H9 (cell line): ENCODE measurements around the gene CERS5. TPM values are rescaled to one million over a fixed set of nuclear protein-coding genes. Genes with fewer than 3 reads are reported as not detected.

Experiments
- DNase-seq: peaks from one replicate; pipeline ENCODE4 v3.0.0-alpha.2; 2017
- H2AFZ ChIP-seq: one replicate; pipeline ENCODE4 v1.6.1; 2013; ENCODE audit warnings: mild to moderate bottlenecking, low read length, control low read depth, moderate library complexity
- H2AK5ac ChIP-seq: 2 replicates; pipeline ENCODE4 v1.6.1; 2013; ENCODE audit warnings: low read length, control low read depth, mixed read lengths; ENCODE audit not compliant: insufficient read length
- H2BK120ac ChIP-seq: one replicate; pipeline ENCODE4 v1.6.1; 2013; ENCODE audit warnings: low read depth, mild to moderate bottlenecking, low read length, control low read depth, inconsistent platforms; ENCODE audit not compliant: poor library complexity, severe bottlenecking
- H2BK12ac ChIP-seq: 2 replicates; pipeline ENCODE4 v1.6.1; 2013; ENCODE audit warnings: low read length, control low read depth, mixed read lengths, low read depth; ENCODE audit not compliant: insufficient read length
- H2BK15ac ChIP-seq: 2 replicates; pipeline ENCODE4 v1.6.1; 2013; ENCODE audit warnings: low read depth, low read length, control low read depth
- H2BK20ac ChIP-seq: one replicate; pipeline ENCODE4 v1.6.1; 2013; ENCODE audit warnings: low read depth, mild to moderate bottlenecking, low read length, control low read depth, inconsistent platforms; ENCODE audit not compliant: poor library complexity, severe bottlenecking
- H2BK5ac ChIP-seq: 2 replicates; pipeline ENCODE4 v1.6.1; 2013; ENCODE audit warnings: low read length, control low read depth, mixed read lengths; ENCODE audit not compliant: insufficient read length
- H3K14ac ChIP-seq: 2 replicates; pipeline ENCODE4 v1.6.1; 2013; ENCODE audit warnings: low read length, control low read depth; ENCODE audit not compliant: insufficient read depth
- H3K18ac ChIP-seq: 2 replicates; pipeline ENCODE4 v1.6.1; 2013; ENCODE audit warnings: low read depth, mild to moderate bottlenecking, mixed read lengths, low read length, control low read depth; ENCODE audit not compliant: insufficient read length
- H3K23ac ChIP-seq: 2 replicates; pipeline ENCODE4 v1.6.1; 2013; ENCODE audit warnings: low read length, control low read depth, mixed read lengths, low read depth; ENCODE audit not compliant: insufficient read length
- H3K23me2 ChIP-seq: 2 replicates; pipeline ENCODE4 v1.6.1; 2013; ENCODE audit warnings: low read depth, mild to moderate bottlenecking, mixed read lengths, low read length, control low read depth; ENCODE audit not compliant: insufficient read length, poor library complexity, severe bottlenecking
- H3K27ac ChIP-seq: 2 replicates; pipeline ENCODE4 v1.5.1; 2013; ENCODE audit warnings: low read length, control low read depth, mixed read lengths, low read depth; ENCODE audit not compliant: insufficient read length
- H3K27me3 ChIP-seq: 2 replicates; pipeline ENCODE4 v1.6.1; 2013; ENCODE audit warnings: low read length, control low read depth, inconsistent platforms; ENCODE audit not compliant: insufficient read depth
- H3K4ac ChIP-seq: 2 replicates; pipeline ENCODE4 v1.6.1; 2013; ENCODE audit warnings: low read depth, mild to moderate bottlenecking, control low read depth, inconsistent platforms, low read length, moderate library complexity
- H3K4me1 ChIP-seq: 2 replicates; pipeline ENCODE4 v1.6.1; 2013; ENCODE audit warnings: low read length, control low read depth, inconsistent platforms; ENCODE audit not compliant: insufficient read depth
- H3K4me2 ChIP-seq: 2 replicates; pipeline ENCODE4 v1.6.1; 2013; ENCODE audit warnings: low read length, control low read depth, mixed read lengths; ENCODE audit not compliant: insufficient read length, insufficient read depth
- H3K56ac ChIP-seq: 2 replicates; pipeline ENCODE4 v1.6.1; 2013; ENCODE audit warnings: low read depth, mild to moderate bottlenecking, mixed read lengths, low read length, control low read depth; ENCODE audit not compliant: insufficient read length
- H3K79me1 ChIP-seq: 2 replicates; pipeline ENCODE4 v1.6.1; 2013; ENCODE audit warnings: low read depth, mild to moderate bottlenecking, moderate library complexity, low read length, control low read depth, inconsistent platforms; ENCODE audit not compliant: insufficient read depth, poor library complexity, severe bottlenecking
- H3K79me2 ChIP-seq: 2 replicates; pipeline ENCODE4 v1.6.1; 2013; ENCODE audit warnings: low read length, control low read depth, inconsistent platforms; ENCODE audit not compliant: insufficient read depth
- H3K9ac ChIP-seq: 2 replicates; pipeline ENCODE4 v1.6.1; 2013; ENCODE audit warnings: low read length, control low read depth, mixed read lengths; ENCODE audit not compliant: insufficient read length; ENCODE audit errors: extremely low read depth
- H3K9me3 ChIP-seq: one replicate; pipeline ENCODE4 v1.6.1; 2013; ENCODE audit warnings: low read depth, low read length, inconsistent platforms; ENCODE audit not compliant: control insufficient read depth
- H3T11ph ChIP-seq: one replicate; pipeline ENCODE4 v1.6.1; 2013; ENCODE audit warnings: mild to moderate bottlenecking, low read length, control low read depth, inconsistent platforms
- H4K20me1 ChIP-seq: one replicate; pipeline ENCODE4 v1.6.1; 2013; ENCODE audit not compliant: control insufficient read depth, insufficient read length, insufficient read depth
- H4K5ac ChIP-seq: 2 replicates; pipeline ENCODE4 v1.6.1; 2013; ENCODE audit warnings: low read depth, mild to moderate bottlenecking, mixed read lengths, low read length, control low read depth; ENCODE audit not compliant: insufficient read length
- H4K8ac ChIP-seq: replicated peaks from 2 replicates; pipeline ENCODE4 v1.6.1; 2013; ENCODE audit warnings: low read length, control low read depth, mixed read lengths, low read depth; ENCODE audit not compliant: insufficient read length
- H4K91ac ChIP-seq: 2 replicates; pipeline ENCODE4 v1.6.1; 2013; ENCODE audit warnings: low read depth, mild to moderate bottlenecking, moderate library complexity, mixed read lengths, low read length, control low read depth; ENCODE audit not compliant: insufficient read length
- H3K27ac Mint-ChIP-seq, 3 experiments: 2 replicates in 2 of 3; 3 replicates in 1 of 3; pipeline ENCODE4 v1.8.0; 2020 to 2021; ENCODE audit warnings: mixed read lengths in 3 of 3, mild to moderate bottlenecking in 1 of 3, moderate library complexity in 1 of 3
- H3K27me3 Mint-ChIP-seq: 2 replicates; pipeline ENCODE4 v1.8.0; 2021; ENCODE audit warnings: low read depth, mild to moderate bottlenecking, moderate library complexity, mixed read lengths
- H3K36me3 Mint-ChIP-seq, 3 experiments: 2 replicates in 2 of 3; 3 replicates in 1 of 3; pipeline ENCODE4 v1.8.0; 2020 to 2021; ENCODE audit warnings: low read depth in 3 of 3, mixed read lengths in 3 of 3; ENCODE audit not compliant: insufficient read depth in 1 of 3
- H3K4me1 Mint-ChIP-seq, 2 experiments: 2 replicates each; pipeline ENCODE4 v1.8.0; 2020; ENCODE audit warnings: mixed read lengths in 2 of 2
- H3K4me3 Mint-ChIP-seq, 2 experiments: 2 replicates in 1 of 2; 3 replicates in 1 of 2; pipeline ENCODE4 v1.8.0; 2020 to 2021; ENCODE audit warnings: mild to moderate bottlenecking in 2 of 2, mixed read lengths in 2 of 2, moderate library complexity in 1 of 2
- H3K9me3 Mint-ChIP-seq, 2 experiments: 2 replicates in 1 of 2; 3 replicates in 1 of 2; pipeline ENCODE4 v1.8.0; 2020; ENCODE audit warnings: mild to moderate bottlenecking in 2 of 2, mixed read lengths in 2 of 2, moderate library complexity in 1 of 2
- CTCF ChIP-seq: fragments of 200-600 bp; sonication (generic); conservative IDR thresholded peaks from 3 replicates; pipeline ENCODE4 v1.8.0; 2021; ENCODE audit warnings: antibody characterized with exemption, mild to moderate bottlenecking
- WGBS: extraction: QIAGEN DNeasy Blood & Tissue Kit; methylation state at CpG from one replicate; pipeline ENCODE4 v1.1.7; 2013; ENCODE audit warnings: missing lambda C conversion rate, low lambda C conversion rate, mixed read lengths; ENCODE audit not compliant: insufficient read length; ENCODE audit errors: extremely low coverage; 5-methylcytosine and 5-hydroxymethylcytosine counted together
- total RNA-seq: library from RNA; stranded (reverse); gene quantifications from 2 replicates; pipeline ENCODE4 v1.2.1, GENCODE V29; 2021

CERS5 gene
- total RNA-seq, 1 experiment from 2014 or later: 68.8 TPM

- H2BK120ac ChIP-seq: no peak within 1 kb of the TSS
- H3K4me2 ChIP-seq: no peak within 1 kb of the TSS
- H3K27ac Mint-ChIP-seq: peak within 1 kb of the TSS; percentile 15 to 57 (median 21); a peak in 4 of 7 replicates
- peaks cover 14 to 32% (median 26%) of the 10 kb centered on the region in 3 experiments for H3K36me3 Mint-ChIP-seq
- no peak for TF ChIP-seq CTCF
- no peaks in the 10 kb centered on the region; the same call in 1 of the 2 replicates for H3K4me1 ChIP-seq
- no peak within 1 kb of the TSS for H2AFZ ChIP-seq
- H3K9me3 Mint-ChIP-seq: no peaks in the 10 kb centered on the region
- no peak within 1 kb of the TSS for H3K27ac ChIP-seq
- H2BK20ac ChIP-seq: no peak within 1 kb of the TSS
- peak within 1 kb of the TSS; percentile 9; the same call in 1 of the 2 replicates for H3K14ac ChIP-seq
- no peaks in the 10 kb centered on the region for H3K79me2 ChIP-seq
- DNase-seq: peak; percentile 76
- no peaks in the 10 kb centered on the region for H3K79me1 ChIP-seq
- H3K27me3 ChIP-seq: no peaks in the 10 kb centered on the region
- peaks cover 44 to 46% of the 10 kb centered on the region in 2 experiments for H3K4me1 Mint-ChIP-seq
- no peaks in the 10 kb centered on the region for H3K9me3 ChIP-seq
- no peak within 1 kb of the TSS for H3K23ac ChIP-seq
- no CpG with 5 or more reads among the region's 13 CpGs for WGBS
- no peak within 1 kb of the TSS for H2BK12ac ChIP-seq
- H4K8ac ChIP-seq: no peak within 1 kb of the TSS
- no peak within 1 kb of the TSS for H3K9ac ChIP-seq
- H3K4me3 Mint-ChIP-seq: no peak within 1 kb of the TSS
- no peak within 1 kb of the TSS for H4K5ac ChIP-seq
- no peak within 1 kb of the TSS for H3K56ac ChIP-seq
- no peak within 1 kb of the TSS for H3T11ph ChIP-seq
- H3K23me2 ChIP-seq: no peaks in the 10 kb centered on the region
- H3K27me3 Mint-ChIP-seq: peaks cover 4% of the 10 kb centered on the region
- no peaks in the 10 kb centered on the region for H4K20me1 ChIP-seq
- H3K4ac ChIP-seq: no peak within 1 kb of the TSS
- H2AK5ac ChIP-seq: no peak within 1 kb of the TSS
- no peak within 1 kb of the TSS for H2BK5ac ChIP-seq
- H4K91ac ChIP-seq: no peak within 1 kb of the TSS
- no peak within 1 kb of the TSS for H2BK15ac ChIP-seq
- no peak within 1 kb of the TSS for H3K18ac ChIP-seq
Measured at GRCh38 chr12:50103767-50104321, 63.3 kb downstream of the CERS5 start, which contains the start of gene GPD1. Gene GPD1 (plus strand): TSS chr12:50104008. CDS start chr12:50104051, 43 bp downstream.
